ENCODE results near the gene CDKN2B-AS1.

The CDKN2B-AS1 gene

GRCh38 chr9:22098643-22099332 is 104.2 kb downstream of the CDKN2B-AS1 start:
- DNase-seq = no peak

GRCh38 chr9:22100626-22101025 is 106.0 kb downstream of the CDKN2B-AS1 start:
- DNase-seq = no peak

- DNase-seq = no peak
These were observed 107.8 kb downstream of the CDKN2B-AS1 start for GRCh38 chr9:22102146-22103053.

GRCh38 chr9:22103685-22104575 is 109.3 kb downstream of the CDKN2B-AS1 start:
- no peak for DNase-seq

GRCh38 chr9:22105005-22105722 is 110.6 kb downstream of the CDKN2B-AS1 start:
- DNase-seq = no peak

GRCh38 chr9:22107202-22108045 is 112.8 kb downstream of the CDKN2B-AS1 start:
- DNase-seq = no peak

- DNase-seq = no peak
These were observed 114.2 kb downstream of the CDKN2B-AS1 start for GRCh38 chr9:22108581-22109370.

GRCh38 chr9:22111176-22111953 is 116.8 kb downstream of the CDKN2B-AS1 start:
- no peak for DNase-seq

- DNase-seq = no peak
These were observed 117.3 kb downstream of the CDKN2B-AS1 start for GRCh38 chr9:22111954-22112247.

- DNase-seq = no peak
These were observed 118.6 kb downstream of the CDKN2B-AS1 start for GRCh38 chr9:22112870-22113821.

GRCh38 chr9:22114956-22115355 is 120.4 kb downstream of the CDKN2B-AS1 start:
- no peak for DNase-seq

GRCh38 chr9:22116758-22117157 is 122.2 kb downstream of the CDKN2B-AS1 start:
- no peak for DNase-seq

- no peak for DNase-seq
These were observed 123.2 kb downstream of the CDKN2B-AS1 start for GRCh38 chr9:22117511-22118384.

GRCh38 chr9:22118810-22119521 is 124.4 kb downstream of the CDKN2B-AS1 start:
- DNase-seq = no peak

GRCh38 chr9:22119522-22120158 is 125.0 kb downstream of the CDKN2B-AS1 start:
- DNase-seq = peak in 1 of 2 donors; percentile 58

- DNase-seq = no peak
These were observed 125.6 kb downstream of the CDKN2B-AS1 start for GRCh38 chr9:22120159-22120549.

All from CD4-positive, alpha-beta T cell treated with Interleukin-4 for 1 hour (primary cell).